IPS DF 4.7 (cell line): ENCODE measurements around the gene SH3GL1.

Source experiments
- DNase-seq: peaks from one replicate; pipeline ENCODE4 v3.0.0-alpha.2; 2013; ENCODE audit warnings: low spot score; ENCODE audit errors: extremely low read depth

The SH3GL1 gene

DNA sequence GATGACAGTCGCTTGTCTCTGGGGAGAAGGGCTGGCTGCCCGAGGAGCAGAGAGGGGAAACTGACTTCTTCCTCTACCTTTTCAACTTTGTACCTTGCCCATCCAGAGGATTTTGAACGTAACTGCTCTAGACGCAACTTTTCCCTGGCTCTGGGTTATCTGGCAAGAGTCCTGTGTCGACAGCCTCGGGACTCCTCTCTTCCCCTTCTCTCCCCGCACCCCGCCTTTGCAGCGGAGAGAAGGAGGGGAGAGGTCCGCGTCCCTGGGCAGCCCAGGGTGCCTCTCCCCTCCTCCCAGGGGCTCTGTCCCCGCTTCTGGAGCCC, 574 bp downstream of the SH3GL1 start:
- no peak for DNase-seq

DNA sequence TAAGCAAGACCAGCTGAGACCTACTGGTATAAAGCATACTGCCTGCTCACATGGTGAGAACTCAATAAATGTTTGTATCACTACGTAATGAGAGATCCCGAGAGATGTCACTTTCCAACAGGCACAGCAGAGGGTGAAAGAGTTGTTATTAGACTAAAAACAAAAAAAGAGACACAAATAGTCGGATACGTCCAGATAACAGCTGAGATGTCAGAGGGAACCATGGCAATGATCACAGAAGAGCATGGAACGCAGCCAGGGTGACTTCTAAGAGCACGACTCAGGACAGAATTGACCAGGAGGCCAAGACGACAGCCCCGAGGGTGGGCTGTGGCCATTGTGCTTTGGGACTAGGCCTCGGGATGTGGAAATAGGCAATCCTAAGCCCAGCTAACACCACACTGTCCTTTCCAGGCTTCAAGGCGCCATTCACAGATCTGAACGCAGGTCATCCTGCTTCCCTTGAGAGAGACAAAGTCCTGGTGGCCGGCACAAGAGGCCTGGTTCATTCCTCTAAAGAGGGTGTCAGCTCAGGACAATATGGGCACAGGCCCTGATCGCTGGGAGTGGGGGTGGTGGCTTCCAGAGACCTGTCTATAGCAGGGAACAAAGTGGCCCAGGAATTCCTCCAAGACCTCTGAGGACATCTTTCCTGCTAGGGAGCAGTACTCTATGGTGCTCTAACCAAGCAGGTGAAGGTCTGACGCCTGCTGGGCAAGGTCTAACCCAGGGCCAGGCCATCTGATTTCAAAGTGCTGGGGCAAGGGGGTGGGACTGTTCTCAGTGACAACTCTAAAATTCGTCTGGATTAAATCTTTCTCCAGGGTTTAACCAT, 3.2 kb downstream of the SH3GL1 start:
- no peak for DNase-seq

DNA sequence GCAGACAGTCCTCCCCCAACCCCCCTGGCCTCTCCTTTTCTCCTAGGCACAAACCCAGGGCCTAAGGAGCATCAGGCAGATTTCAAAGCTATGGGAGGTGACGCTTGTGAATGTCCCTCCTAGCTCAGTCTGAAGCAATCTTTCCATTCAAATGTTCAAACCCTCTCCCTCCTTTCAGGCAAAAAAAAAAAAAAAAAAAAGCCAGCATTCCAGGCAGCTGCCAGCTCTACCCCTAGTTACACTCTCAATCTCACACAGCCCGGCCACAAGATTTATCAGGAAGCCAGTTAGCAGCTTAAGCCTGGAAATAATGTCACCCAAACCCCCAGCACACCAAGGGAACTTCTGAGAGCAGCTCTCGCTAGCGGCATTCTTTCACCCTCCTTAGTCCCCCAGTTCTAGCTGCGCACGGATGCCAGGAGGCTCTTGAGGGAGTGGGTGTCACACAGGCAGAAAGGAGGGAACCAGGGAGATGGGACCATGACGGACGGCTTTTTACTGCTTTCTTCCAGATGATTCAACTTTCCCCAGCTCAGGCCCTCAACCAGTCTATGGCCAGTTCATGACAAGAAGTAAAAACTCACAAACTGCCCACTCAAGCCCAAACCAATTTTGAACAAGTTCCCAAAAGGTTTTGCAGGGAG, 6.3 kb downstream of the SH3GL1 start:
- DNase-seq: no peak

DNA sequence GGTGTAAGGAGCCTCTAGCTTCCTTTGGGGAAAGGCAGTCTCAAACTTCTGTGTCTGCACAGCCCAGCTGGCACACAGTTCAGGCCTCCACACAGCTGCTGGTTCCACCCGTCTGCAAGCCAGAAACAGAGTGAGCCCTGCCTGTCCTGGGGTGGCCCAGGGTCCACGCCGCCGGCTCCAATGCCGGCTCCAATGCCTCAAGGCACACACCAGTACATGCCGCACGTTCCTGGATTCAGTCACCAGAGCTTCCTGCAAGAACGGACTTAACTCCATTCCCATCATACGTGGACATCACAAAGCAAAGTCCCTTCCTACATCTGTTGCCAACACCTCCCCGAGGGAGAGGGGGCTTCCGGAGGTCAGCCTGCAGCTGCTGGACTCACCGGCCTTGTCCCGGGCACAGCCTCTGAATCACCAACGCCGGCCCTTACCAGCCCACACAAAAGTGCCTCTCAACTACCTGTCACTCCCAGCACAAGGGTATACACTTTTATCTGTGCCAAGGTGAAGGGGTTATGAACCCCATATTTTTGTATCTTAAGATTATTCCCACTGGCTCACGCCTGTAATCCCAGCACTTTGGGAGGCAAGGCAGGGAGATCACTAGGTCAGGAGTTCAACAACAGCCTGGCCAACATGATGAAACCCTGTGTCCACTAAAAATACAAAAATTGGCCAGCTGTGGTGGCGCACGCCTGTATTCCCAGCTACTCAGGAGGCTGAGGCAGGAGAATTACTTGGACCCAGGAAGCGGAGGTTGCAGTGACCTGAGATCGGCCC, 8.5 kb downstream of the SH3GL1 start:
- no peak for DNase-seq

DNA sequence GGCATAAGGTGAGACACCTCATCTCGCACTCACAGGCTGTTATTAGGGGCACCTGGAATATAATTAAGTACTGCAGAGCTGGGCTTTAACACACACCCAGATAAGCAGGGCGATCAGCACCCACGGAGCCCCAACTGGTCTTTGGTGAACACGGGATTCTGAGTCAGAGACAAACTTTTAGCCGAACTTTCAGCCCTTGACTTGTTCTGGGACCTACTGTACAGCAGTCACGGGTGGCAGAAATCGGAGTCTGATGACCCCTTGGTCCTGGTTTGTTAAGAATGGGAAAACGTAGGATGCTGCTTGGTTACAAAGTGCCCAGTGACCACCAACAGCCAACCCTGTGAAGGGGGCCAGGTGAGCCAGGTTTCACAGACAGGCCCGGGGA, 9.0 kb downstream of the SH3GL1 start:
- DNase-seq: no peak

DNA sequence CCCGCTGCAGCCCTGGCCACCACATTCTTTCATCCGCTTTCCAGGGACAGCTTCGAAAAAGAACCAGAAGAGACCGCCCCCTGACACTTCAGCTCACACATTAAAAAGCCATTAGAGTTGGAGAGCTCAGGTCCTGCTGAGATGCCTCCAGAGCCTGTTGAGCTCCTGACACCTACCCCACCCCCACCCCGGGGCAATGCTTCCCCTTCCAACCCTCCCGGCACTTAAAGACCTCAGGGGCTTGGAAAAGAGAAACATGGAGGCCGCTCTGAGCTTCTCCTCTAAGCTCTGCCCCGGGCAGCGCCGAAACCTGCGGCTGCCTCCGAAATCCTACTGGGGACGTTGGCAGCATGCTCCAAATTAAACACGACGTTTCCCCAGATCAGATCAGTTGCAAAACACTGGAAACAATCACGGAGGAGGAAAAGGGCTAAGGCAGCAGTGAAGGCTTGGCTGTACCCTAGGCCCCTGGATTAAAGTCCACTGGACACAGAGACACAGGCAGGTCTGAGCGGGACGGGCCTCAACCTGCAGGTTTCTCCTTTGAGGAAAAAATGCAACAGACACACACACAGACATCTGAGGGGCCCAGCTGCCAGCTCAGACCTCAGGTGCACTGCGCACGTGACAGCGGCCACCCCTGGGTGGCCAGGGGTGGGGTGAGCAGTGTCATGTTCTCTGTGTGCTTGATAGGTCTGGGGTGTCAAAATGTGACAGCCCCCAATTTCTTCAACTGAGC, 9.6 kb downstream of the SH3GL1 start:
- DNase-seq: no peak

DNA sequence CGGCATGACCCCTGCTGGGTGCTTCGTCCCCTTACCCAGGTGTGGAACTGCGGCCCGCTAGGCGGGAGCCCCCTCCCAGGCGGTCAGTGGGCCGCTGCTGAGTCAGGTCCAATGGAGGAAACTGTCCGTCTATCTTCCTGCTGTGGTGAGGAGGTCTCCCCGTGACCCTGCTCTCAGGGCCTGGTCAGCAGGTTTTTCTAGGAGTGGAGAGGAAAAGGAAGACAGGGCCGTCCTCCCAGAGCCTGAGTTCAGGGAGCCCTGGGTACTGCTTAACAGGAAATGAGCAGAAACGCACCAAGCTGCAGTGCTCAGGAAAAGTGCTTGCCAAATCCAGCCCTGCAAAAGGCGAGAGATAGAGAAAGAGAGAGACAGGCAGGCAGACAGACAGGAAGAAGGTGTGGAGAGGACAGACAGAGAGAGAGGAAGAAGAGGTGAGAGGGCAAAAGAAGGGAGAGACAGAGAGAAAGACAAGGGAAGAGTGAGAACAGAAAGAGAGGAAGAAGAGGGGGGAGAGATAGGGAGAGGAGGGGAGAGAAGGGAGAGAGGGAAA, 10.3 kb downstream of the SH3GL1 start:
- DNase-seq: no peak

DNA sequence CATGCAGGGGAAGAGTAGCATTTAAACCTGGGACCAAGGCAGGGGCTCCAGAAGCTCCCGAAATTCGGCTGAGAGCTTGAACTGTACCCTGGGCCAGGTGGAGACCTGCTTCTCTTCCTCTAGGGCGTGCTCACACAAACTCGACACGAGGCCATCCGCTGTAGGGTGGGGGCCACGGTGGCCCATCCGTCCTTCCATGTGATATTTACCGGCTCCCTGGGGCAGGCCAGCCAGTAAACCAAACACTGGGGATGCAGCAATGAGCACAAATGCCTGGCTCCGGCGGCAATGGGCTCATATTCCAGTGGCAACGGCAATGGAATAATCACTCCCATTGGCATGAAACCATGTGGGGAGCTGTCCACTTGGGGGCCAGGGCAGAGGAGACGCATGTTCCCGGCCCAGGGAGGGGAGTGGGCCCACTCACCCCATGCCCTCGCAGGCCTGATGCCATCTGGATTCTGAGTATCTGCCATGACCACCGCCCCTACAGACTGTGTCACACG, 10.8 kb downstream of the SH3GL1 start:
- DNase-seq: no peak

DNA sequence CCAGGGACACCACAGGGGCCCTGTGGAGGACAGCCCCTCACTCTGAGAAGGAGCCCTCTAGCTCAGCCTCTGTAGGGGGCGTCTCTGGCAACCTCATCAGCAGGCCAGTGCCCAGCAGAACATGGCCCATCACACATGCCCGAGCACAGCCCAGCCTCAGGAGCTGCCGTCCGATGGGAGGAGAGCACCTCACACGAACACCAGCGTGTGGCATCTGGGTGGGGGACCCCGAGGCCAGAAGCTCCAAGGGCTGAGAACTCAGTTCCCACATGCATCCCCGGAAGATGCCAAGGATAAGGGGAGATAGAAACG, 11.3 kb downstream of the SH3GL1 start:
- DNase-seq: no peak

DNA sequence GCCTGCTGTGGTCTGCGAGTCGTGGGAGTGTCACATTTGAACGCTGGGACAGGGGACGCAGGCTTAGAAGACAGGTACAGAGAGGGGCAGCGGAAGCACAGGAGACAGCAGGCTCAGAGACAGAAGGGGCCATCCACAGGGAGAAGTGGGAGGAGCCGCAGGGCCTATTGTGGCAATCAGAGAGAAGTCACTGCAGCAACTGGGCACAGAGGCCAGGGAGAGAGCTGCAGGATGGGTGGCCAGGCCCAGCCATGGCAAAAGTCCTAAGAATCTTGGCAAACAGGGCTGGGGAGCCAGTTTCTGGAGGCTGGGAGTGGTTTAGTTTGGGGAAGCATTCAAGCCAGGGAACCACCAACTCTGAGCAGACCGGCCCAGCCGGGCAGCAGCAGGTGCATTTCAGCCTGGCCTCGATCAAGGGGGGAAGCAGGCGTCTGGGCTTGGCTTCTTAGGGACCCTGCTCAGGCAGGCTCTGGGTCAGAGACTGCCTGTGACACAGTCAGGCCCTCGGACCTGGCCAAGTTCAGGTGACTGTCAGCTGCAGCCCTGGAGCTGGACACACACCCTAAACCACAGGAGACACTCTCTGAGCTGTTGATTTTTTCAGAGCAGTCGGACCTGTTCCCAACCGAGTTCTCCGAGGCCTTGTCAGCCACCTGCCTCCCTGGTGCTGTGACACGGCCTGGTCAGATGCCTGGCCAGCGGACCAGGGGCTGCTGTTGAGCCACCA, 11.8 kb downstream of the SH3GL1 start:
- no peak for DNase-seq

DNA sequence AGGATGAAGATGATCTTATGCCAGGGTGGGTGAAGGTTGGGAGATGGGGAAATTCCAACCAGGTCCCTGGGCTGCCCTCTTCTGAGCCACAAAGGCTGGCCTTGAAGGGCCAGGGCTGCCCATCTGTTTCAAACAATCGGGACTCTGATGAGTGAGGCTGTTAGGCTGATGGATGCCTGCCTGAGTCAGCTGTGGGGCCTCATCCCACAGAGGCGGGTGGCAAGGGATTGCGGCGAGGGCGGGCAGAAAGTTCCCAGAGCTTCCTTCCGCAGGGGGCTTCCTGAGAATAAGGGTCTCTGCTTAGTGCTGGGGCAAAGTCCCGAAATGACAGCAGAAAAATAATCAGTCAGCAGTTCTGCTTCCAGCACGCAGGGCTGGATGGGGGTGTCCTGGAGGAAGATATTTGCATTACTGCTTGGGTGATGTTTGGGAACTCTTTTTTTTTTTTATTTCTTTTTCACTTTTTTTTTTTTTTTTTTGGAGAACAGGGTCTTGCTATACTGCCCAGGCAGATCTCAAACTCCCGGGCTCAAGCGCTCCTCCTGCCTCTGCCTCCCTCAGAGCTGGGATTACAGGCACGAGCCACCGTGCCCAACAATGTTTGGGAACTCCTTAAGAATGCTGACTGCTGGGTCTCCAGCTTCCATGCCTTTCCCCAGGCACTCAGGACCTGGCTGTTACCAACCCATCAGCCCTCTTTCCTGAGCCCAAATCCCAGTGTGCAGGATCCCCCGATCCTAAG, 14.1 kb downstream of the SH3GL1 start:
- no peak for DNase-seq

DNA sequence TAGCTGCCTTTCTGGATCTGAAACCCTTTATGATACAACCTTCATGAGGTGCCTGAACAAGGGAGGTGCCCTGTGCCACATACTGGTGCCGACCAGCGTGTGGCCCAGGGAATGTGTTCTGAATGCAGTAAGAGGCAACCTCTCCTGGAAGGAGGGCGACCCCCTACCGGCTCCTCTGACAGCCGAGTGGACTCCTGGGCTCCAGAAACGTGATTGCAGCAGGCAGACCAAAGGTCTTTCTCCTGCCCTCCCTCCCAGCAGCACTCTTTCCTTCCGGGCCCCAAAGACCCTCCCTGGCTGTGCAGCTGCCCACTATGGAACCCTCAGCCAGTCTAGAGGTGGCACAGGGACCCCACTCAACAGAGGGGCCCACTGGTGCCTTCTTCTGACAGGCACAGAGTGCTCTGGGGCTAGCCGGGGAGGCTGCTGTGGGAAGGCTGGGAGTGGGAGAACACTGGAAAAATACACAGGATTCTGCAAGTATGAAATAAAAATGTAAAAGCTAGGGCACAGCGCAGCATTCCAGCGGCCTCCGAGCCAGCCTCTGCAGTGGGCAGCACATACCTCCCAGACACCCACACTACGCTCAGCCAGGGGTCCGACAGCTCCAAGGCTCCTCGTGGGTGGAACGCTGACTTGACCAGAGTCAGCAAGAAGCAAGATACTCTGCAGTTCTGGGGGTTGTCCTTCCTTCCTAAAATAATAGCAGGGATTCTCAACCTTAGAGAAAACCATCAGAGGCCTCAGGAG, 14.9 kb downstream of the SH3GL1 start:
- DNase-seq: no peak

DNA sequence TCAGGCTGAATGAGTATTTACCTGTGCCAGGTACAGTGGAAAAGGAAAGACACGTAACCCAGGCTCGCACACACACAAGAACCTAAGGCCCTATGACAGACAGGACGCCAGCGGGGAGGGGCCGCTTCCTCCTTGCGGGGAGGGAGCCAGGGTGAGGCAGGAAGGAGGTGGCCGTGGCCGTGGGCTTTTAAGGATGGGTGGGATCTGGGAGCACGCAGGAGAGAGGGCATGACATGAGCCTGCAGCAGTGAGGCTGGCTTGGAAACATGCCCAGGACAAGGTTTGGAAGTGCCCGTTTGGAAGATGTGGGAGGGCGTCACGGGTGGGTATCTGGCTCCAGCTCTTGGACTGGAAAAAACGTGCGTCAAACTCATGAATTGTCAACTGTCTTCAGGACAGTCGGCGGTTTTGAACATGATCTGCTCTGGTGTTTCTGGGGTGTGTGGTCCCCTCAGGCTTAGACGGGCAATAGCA, 20.1 kb downstream of the SH3GL1 start:
- DNase-seq: no peak

DNA sequence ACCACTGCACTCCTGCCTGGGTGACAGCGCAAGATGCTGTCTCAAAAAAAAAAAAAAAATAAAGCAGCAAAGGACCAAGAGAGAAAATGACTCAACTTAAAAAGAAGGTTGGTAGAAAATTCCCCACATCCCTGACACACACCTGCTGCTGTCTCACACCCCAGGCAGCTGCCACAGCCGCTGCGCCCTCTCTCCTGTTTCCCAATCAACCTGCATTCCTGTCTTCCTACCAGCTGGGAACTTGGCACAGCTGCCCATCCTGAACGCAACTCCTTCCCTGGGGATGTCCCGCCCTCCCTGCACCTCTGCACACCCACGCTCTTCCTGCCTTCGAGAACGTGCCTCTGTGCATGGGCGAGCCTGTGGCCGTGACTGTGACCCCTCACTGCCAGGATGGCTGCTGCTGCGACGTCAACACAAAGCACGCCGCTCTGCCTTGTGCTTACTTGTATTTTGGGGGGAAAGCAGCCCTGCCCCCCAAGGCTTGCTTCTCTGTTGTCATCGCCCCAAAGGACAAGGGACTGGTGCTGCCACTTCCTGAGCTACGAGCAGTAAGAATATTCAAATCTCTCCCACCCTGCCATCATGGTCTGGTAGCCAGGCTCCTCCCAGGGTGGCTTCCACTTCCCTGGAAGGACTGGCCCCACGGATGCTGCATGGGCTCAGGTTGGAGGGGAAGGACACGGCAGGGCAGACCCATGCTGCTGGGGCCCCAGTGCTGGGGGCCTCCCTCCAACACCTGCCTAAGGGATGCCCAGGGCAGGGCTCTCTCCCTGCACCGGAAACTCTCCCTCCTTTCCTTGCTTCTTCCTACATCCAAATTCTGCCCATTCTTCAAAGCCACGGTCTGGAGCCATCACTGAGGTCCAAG, 20.7 kb downstream of the SH3GL1 start:
- DNase-seq: no peak

DNA sequence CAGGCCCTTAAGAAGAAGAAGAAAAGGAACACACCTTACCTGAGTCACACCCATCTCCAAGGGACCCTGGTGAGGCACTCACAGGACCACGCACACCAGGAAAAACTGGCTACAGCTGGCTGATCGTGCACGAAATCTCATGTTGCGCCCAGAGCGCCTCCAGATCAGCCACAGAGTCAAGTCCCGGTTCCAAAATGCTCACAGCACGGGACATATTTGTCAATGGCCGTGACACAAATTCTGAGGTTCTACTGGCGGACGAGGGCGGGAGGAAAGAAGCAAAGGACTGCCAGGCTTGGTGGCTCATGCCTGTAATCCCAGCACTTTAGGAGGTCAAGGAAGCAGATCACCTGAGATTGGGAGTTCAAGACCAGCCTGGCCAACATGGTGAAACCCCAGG, 21.5 kb downstream of the SH3GL1 start:
- no peak for DNase-seq

DNA sequence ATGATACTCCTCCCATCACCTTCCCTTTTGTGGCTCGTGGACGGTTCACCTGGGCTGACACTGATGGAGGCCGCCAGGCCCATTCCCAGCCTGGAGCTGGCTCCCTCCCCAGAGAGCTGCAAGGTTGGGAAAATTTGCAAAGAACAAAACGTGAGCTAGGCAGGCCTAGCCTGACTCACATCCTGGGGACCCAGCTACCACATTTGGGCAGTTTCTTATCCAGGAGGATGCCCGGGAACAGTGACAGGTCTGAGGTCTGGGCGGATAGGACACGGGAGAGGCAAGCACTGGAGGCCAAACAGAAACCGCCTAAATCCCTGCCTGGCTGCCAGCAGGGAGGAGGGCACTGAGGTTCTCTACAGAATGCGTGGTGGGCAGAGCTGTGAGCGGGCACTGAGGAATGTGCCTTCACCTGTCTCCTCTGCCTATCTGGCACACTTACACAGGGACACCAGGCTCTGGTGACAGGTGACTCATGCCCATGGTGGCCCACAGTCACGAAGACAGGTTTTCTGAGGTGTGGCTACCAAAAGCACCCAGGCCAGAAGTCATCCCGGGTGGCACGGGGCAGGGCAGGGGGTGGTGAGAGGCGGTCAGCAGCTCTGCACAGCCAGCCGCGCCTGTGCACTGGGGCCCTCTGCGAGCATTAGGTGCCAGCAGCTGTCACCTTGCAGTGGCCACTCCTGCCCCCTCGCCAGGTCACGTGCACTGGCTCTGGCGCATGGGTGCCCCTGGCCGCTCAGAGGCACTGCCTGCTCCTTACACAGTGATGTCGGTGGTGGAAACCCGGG, 23.2 kb downstream of the SH3GL1 start:
- DNase-seq: no peak

DNA sequence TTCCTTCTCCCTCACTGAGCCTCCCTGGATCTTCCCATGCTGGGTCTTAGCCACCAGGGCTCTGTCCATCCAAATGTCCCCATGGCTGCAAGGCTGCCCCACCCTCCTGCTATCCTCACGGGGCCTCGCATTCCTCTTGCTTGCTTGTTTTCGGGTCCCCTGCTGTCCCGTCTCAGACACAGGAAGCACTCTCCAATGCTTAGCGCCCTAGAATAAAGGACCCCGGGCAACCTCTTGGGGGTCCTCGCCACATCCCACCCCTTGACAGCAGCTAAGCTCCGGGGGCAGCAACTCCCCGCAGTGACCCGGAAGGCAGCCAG, 23.7 kb downstream of the SH3GL1 start:
- no peak for DNase-seq
